ENCODE data around the gene ZNF776.

GRCh38 chr19:57800696-57801095, 54.1 kb downstream of the ZNF776 start:
- TF ChIP-seq EP300 (IDR thresholded peaks at IDR 0.05) (no peak), CTCF (IDR thresholded peaks at IDR 0.05) (no peak), POLR2AphosphoS5 (IDR thresholded peaks at IDR 0.05) (no peak)
